HepG2 (cell line): ENCODE data around the gene GPX2. TPM values are rescaled to one million over a fixed set of nuclear protein-coding genes. Genes with fewer than 3 reads are reported as not detected.

Experiments used
- HNRNPL ChIP-seq: fragments of 200-400 bp; formaldehyde crosslinking; IDR thresholded peaks from 2 replicates; pipeline ENCODE4 v1.6.1; 2017; ENCODE audit warnings: mild to moderate bottlenecking, low read depth, low read length
- NCOA1 ChIP-seq: sonication (generic); formaldehyde crosslinking; IDR thresholded peaks from 2 replicates; pipeline ENCODE4 v1.9.0; 2021; ENCODE audit warnings: missing genetic modification reagents
- SMC3 ChIP-seq: IDR thresholded peaks from 2 replicates; pipeline ENCODE4 v1.6.1; 2011; ENCODE audit warnings: low read length, improper control_type of control experiment
- polyA plus RNA-seq, 8 experiments: library from polyadenylated mRNA; depleted of rRNA in 3 of 8; stranded (reverse) in 7 of 8; unstranded in 1 of 8; fragments of >200 nt; fragmentation: Illumina TruSeq in 4 of 8; extraction: Trizol in 4 of 8; gene quantifications; 2 replicates each; pipeline versions ENCODE4 v1.2.1 to v1.2.3, GENCODE V29; 2011 to 2016; ENCODE audit warnings: low read depth in 4 of 8, missing spikeins in 1 of 8, mixed read lengths in 1 of 8; ENCODE audit not compliant: insufficient read depth in 1 of 8
- total RNA-seq, 5 experiments: library from RNA; depleted of rRNA; stranded (reverse); fragments of >200 nt; fragmentation: Illumina TruSeq; extraction: Trizol; gene quantifications; 2 replicates each; pipeline ENCODE4 v1.2.3, GENCODE V29; 2016; ENCODE audit warnings: low read depth in 1 of 5
- TF ChIP-seq, protein P1 (sequence below): sonication (generic); formaldehyde crosslinking; IDR thresholded peaks from 2 replicates; pipeline ENCODE4 v1.4.0; 2020; ENCODE audit warnings: missing genetic modification reagents, mild to moderate bottlenecking, borderline replicate concordance
- TF ChIP-seq, protein P2 (sequence below): sonication (generic); formaldehyde crosslinking; IDR thresholded peaks from 2 replicates; pipeline ENCODE4 v1.5.0; 2020; ENCODE audit warnings: mild to moderate bottlenecking, missing genetic modification reagents, moderate library complexity
- TF ChIP-seq, protein P3 (sequence below): fragments of 450-650 bp; IDR thresholded peaks from 2 replicates; pipeline ENCODE4 v1.6.1; 2016
- TF ChIP-seq, protein P4 (sequence below): sonication (generic); formaldehyde crosslinking; IDR thresholded peaks from 2 replicates; pipeline ENCODE4 v1.5.0; 2020; ENCODE audit warnings: missing genetic modification reagents

GPX2 gene
- total and polyA plus RNA-seq, 2 of the 13 experiments (the other 11 are each of a cell fraction or from before 2014, with no cell fraction given) = 526 to 674 TPM

DNA sequence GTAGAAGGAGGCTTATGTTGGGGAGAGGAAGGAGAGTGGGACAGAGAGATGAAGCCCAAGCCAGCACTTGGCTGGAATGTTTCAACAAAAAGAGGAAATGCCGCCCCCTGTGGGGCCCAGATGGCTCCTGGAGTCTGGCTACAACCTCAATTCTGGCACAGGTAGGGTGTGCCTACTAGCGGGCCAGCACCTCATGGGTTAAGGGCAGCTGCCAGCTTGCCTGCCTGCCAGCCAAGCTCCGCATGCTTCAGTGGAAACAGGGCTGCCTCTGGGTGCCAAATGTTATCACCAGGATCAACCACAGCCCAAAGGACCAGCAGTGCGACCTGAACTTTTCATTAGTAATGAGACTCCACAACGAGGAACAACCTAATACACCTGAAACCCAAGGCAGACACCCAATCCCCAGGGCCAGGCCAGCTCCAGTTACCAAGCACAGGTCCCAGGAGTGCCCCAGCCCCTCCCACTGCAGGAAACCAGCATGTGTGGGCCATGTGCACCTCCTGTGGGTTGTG, 18.3 kb upstream of the GPX2 start (continued):
- TF ChIP-seq, protein P1, sequence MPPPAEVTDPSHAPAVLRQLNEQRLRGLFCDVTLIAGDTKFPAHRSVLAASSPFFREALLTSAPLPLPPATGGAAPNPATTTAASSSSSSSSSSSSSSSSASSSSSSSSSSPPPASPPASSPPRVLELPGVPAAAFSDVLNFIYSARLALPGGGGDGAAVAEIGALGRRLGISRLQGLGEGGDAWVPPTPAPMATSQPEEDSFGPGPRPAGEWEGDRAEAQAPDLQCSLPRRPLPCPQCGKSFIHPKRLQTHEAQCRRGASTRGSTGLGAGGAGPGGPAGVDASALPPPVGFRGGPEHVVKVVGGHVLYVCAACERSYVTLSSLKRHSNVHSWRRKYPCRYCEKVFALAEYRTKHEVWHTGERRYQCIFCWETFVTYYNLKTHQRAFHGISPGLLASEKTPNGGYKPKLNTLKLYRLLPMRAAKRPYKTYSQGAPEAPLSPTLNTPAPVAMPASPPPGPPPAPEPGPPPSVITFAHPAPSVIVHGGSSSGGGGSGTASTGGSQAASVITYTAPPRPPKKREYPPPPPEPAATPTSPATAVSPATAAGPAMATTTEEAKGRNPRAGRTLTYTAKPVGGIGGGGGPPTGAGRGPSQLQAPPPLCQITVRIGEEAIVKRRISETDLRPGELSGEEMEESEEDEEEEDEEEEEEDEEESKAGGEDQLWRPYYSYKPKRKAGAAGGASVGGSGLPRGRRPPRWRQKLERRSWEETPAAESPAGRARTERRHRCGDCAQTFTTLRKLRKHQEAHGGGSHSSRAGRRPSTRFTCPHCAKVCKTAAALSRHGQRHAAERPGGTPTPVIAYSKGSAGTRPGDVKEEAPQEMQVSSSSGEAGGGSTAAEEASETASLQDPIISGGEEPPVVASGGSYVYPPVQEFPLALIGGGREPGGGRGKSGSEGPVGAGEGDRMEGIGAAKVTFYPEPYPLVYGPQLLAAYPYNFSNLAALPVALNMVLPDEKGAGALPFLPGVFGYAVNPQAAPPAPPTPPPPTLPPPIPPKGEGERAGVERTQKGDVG = no peak
- TF ChIP-seq, protein P2, sequence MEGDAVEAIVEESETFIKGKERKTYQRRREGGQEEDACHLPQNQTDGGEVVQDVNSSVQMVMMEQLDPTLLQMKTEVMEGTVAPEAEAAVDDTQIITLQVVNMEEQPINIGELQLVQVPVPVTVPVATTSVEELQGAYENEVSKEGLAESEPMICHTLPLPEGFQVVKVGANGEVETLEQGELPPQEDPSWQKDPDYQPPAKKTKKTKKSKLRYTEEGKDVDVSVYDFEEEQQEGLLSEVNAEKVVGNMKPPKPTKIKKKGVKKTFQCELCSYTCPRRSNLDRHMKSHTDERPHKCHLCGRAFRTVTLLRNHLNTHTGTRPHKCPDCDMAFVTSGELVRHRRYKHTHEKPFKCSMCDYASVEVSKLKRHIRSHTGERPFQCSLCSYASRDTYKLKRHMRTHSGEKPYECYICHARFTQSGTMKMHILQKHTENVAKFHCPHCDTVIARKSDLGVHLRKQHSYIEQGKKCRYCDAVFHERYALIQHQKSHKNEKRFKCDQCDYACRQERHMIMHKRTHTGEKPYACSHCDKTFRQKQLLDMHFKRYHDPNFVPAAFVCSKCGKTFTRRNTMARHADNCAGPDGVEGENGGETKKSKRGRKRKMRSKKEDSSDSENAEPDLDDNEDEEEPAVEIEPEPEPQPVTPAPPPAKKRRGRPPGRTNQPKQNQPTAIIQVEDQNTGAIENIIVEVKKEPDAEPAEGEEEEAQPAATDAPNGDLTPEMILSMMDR (CRISPR knock-in tag) = peak; percentile 42
- peak; percentile 24; the same call in 1 of the 2 replicates for TF ChIP-seq SMC3
- TF ChIP-seq, protein P3, sequence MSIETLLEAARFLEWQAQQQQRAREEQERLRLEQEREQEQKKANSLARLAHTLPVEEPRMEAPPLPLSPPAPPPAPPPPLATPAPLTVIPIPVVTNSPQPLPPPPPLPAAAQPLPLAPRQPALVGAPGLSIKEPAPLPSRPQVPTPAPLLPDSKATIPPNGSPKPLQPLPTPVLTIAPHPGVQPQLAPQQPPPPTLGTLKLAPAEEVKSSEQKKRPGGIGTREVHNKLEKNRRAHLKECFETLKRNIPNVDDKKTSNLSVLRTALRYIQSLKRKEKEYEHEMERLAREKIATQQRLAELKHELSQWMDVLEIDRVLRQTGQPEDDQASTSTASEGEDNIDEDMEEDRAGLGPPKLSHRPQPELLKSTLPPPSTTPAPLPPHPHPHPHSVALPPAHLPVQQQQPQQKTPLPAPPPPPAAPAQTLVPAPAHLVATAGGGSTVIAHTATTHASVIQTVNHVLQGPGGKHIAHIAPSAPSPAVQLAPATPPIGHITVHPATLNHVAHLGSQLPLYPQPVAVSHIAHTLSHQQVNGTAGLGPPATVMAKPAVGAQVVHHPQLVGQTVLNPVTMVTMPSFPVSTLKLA = peak; percentile 17; the same call in 1 of the 2 replicates
- TF ChIP-seq HNRNPL = 0 out of 2 replicates have a peak, but pooled peaks have one; percentile 17
- TF ChIP-seq NCOA1 (CRISPR knock-in tag) = no peak
- TF ChIP-seq, protein P4, sequence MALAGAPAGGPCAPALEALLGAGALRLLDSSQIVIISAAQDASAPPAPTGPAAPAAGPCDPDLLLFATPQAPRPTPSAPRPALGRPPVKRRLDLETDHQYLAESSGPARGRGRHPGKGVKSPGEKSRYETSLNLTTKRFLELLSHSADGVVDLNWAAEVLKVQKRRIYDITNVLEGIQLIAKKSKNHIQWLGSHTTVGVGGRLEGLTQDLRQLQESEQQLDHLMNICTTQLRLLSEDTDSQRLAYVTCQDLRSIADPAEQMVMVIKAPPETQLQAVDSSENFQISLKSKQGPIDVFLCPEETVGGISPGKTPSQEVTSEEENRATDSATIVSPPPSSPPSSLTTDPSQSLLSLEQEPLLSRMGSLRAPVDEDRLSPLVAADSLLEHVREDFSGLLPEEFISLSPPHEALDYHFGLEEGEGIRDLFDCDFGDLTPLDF (CRISPR knock-in tag) = no peak
- TF ChIP-seq, all 625 proteins: peak for 8
